Liver (tissue), 9 donors: Measurements from ENCODE around the gene GPI. TPM values are rescaled to one million over a fixed set of nuclear protein-coding genes. Genes with fewer than 3 reads are reported as not detected.
"Not testable (repeated sequence)": the region's sequence is repeated elsewhere in the genome, so short reads cannot be mapped to it uniquely, and the experiment has no call there.

Experiments
- DNase-seq: peaks from one replicate; pipeline ENCODE4 v3.0.0-alpha.2; 2017; ENCODE audit warnings: low spot score
- H3K27ac ChIP-seq, 2 donors: one replicate each; pipeline ENCODE4 v1.7.0; 2013; ENCODE audit warnings: inconsistent platforms in 2 of 2, low read length in 2 of 2, control low read depth in 1 of 2, low read depth in 1 of 2, mild to moderate bottlenecking in 1 of 2
- H3K27me3 ChIP-seq, 4 donors: one replicate each; pipeline versions ENCODE4 v1.6.1 to v1.7.0; 2013; ENCODE audit warnings: low read length in 3 of 4, inconsistent platforms in 1 of 4, mild to moderate bottlenecking in 1 of 4, moderate library complexity in 1 of 4; ENCODE audit not compliant: control insufficient read depth in 4 of 4, insufficient read depth in 4 of 4
- H3K36me3 ChIP-seq, 4 donors: one replicate each; pipeline versions ENCODE4 v1.6.1 to v1.7.0; 2013; ENCODE audit warnings: low read length in 3 of 4, mild to moderate bottlenecking in 3 of 4, low read depth in 1 of 4, moderate library complexity in 1 of 4; ENCODE audit not compliant: control insufficient read depth in 4 of 4, insufficient read depth in 3 of 4
- H3K4me1 ChIP-seq, 4 donors: one replicate each; pipeline versions ENCODE4 v1.6.1 to v1.7.0; 2013; ENCODE audit warnings: low read length in 3 of 4, mild to moderate bottlenecking in 3 of 4, moderate library complexity in 1 of 4; ENCODE audit not compliant: control insufficient read depth in 4 of 4, insufficient read depth in 4 of 4
- H3K4me3 ChIP-seq, 3 donors: one replicate each; pipeline versions ENCODE4 v1.6.1 to v1.7.0; 2013; ENCODE audit warnings: low read length in 3 of 3, control low read depth in 1 of 3, low read depth in 1 of 3, mild to moderate bottlenecking in 1 of 3
- H3K9ac ChIP-seq, 2 donors: one replicate each; pipeline ENCODE4 v1.7.0; 2013; ENCODE audit warnings: low read length in 2 of 2, mild to moderate bottlenecking in 2 of 2, moderate library complexity in 2 of 2, control low read depth in 1 of 2, low read depth in 1 of 2
- H3K9me3 ChIP-seq, 4 donors: one replicate each; pipeline versions ENCODE4 v1.6.1 to v1.7.0; 2013; ENCODE audit warnings: low read length in 3 of 4; ENCODE audit not compliant: control insufficient read depth in 4 of 4
- EGR1 ChIP-seq, 2 donors: IDR thresholded peaks; 2 replicates each; pipeline ENCODE4 v1.6.1; 2016 to 2018; ENCODE audit warnings: antibody characterized with exemption in 2 of 2, low read depth in 2 of 2
- FOXA1 ChIP-seq: IDR thresholded peaks from 2 replicates; pipeline ENCODE4 v1.6.1; 2016; ENCODE audit warnings: antibody characterized with exemption
- FOXA2 ChIP-seq: IDR thresholded peaks from 2 replicates; pipeline ENCODE4 v1.6.1; 2016; ENCODE audit warnings: antibody characterized with exemption
- GABPA ChIP-seq, 2 donors: IDR thresholded peaks in 1 of 2; conservative IDR thresholded peaks in 1 of 2; 2 replicates each; pipeline ENCODE4 v1.6.1; 2016; ENCODE audit warnings: antibody characterized with exemption in 2 of 2, mild to moderate bottlenecking in 1 of 2, moderate library complexity in 1 of 2
- HNF4A ChIP-seq, 2 donors: conservative IDR thresholded peaks; 2 replicates each; pipeline ENCODE4 v1.6.1; 2016; ENCODE audit warnings: antibody characterized with exemption in 2 of 2, mild to moderate bottlenecking in 2 of 2
- HNF4G ChIP-seq: IDR thresholded peaks from 2 replicates; pipeline ENCODE4 v1.6.1; 2016; ENCODE audit warnings: antibody characterized with exemption
- NR2F2 ChIP-seq: IDR thresholded peaks from 2 replicates; pipeline ENCODE4 v1.6.1; 2016; ENCODE audit warnings: antibody characterized with exemption
- RXRA ChIP-seq, 2 donors: IDR thresholded peaks; 2 replicates each; pipeline ENCODE4 v1.6.1; 2017 to 2018; ENCODE audit warnings: antibody characterized with exemption in 2 of 2, mild to moderate bottlenecking in 1 of 2
- SP1 ChIP-seq: IDR thresholded peaks from 2 replicates; pipeline ENCODE4 v1.6.1; 2018; ENCODE audit warnings: antibody characterized with exemption, mild to moderate bottlenecking
- TAF1 ChIP-seq: conservative IDR thresholded peaks from 2 replicates; pipeline ENCODE4 v1.6.1; 2016; ENCODE audit warnings: antibody characterized with exemption, mild to moderate bottlenecking
- YY1 ChIP-seq: IDR thresholded peaks from 2 replicates; pipeline ENCODE4 v1.6.1; 2016; ENCODE audit warnings: antibody characterized with exemption, mild to moderate bottlenecking
- WGBS: extraction: QIAGEN DNeasy Blood & Tissue Kit; methylation state at CpG from one replicate; pipeline ENCODE4 v1.1.7; 2013; 5-methylcytosine and 5-hydroxymethylcytosine counted together
- polyA plus RNA-seq, 2 donors: library from polyadenylated mRNA; stranded (reverse) in 1 of 2; unstranded in 1 of 2; fragments of 200-250 nt in 1 of 2; fragments of >200 nt in 1 of 2; fragmentation: Nextera tagmentation in 1 of 2; extraction: Ambion mirVana in 1 of 2; gene quantifications; one replicate each; pipeline versions ENCODE4 v1.2.1 to v1.2.3, GENCODE V29; 2013 to 2015
- total RNA-seq, 2 donors: library from RNA; depleted of rRNA; stranded (reverse); fragments of >200 nt; gene quantifications; one replicate each; pipeline ENCODE4 v1.2.3, GENCODE V29; 2014
- TF ChIP-seq, protein P1 (sequence below): IDR thresholded peaks from 2 replicates; pipeline ENCODE4 v1.6.1; 2016; ENCODE audit warnings: antibody characterized with exemption
- TF ChIP-seq, protein P2 (sequence below): IDR thresholded peaks from 2 replicates; pipeline ENCODE4 v1.6.1; 2016; ENCODE audit warnings: antibody characterized with exemption, mild to moderate bottlenecking
- TF ChIP-seq, protein P3 (sequence below): IDR thresholded peaks from 2 replicates; pipeline ENCODE4 v1.6.1; 2016; ENCODE audit warnings: antibody characterized with exemption
- TF ChIP-seq, protein P4 (sequence below): fragments of 150-350 bp; IDR thresholded peaks from 2 replicates; pipeline ENCODE4 v1.5.1; 2017; ENCODE audit warnings: improper control_type of control experiment, low read depth, low read length; ENCODE audit not compliant: missing input control
- TF ChIP-seq, protein P5 (sequence below): IDR thresholded peaks from 2 replicates; pipeline ENCODE4 v1.6.1; 2016; ENCODE audit warnings: antibody characterized with exemption
- donor health status: healthy.
- donor health status: healthy.
- donor health status: healthy.
- donor health status: healthy.
- donor health status: healthy.

Gene GPI
- total and polyA plus RNA-seq, 4 donors, result 61.8 to 191 (median 158) TPM

DNA sequence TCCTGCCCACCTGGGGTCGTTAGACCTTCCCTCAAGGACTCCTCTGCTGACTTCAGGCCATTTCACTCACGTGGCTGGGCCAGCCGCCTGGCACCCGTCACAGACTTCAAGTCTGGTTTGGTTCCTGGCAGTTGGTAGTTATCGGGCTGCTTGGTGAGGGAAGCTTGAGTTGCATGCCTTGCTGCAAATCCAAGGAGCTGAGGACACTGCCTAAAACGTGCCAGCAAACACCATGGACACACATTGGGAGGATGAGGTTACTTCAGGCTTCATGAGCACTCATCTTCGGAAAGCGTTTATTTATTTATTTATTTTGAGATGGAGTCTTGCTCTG lies 2.6 kb downstream of the GPI start:
- H3K27ac ChIP-seq, result no peak overlapping the region
- H3K27me3 ChIP-seq, result no peaks in the 10 kb centered on the region
- 89% methylated on average over 8 of the region's 8 CpGs for WGBS
- DNase-seq, result no peak
- no peaks in the 10 kb centered on the region for H3K9me3 ChIP-seq
- TF ChIP-seq GABPA (IDR thresholded peaks at IDR 0.05 in 1 of 2, conservative IDR thresholded peaks at IDR 0.05 in 1 of 2) (no peak), YY1 (no peak)
- TF ChIP-seq, protein P1, sequence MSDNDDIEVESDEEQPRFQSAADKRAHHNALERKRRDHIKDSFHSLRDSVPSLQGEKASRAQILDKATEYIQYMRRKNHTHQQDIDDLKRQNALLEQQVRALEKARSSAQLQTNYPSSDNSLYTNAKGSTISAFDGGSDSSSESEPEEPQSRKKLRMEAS, result no peak
- peaks cover 2 to 15% (median 12%) of the 10 kb centered on the region in 4 donors for H3K36me3 ChIP-seq
- no peak overlapping the region for H3K4me3 ChIP-seq
- H3K9ac ChIP-seq, result no peak overlapping the region
- H3K4me1 ChIP-seq, result peaks cover 11 to 46% (median 27%) of the 10 kb centered on the region in 4 donors

DNA sequence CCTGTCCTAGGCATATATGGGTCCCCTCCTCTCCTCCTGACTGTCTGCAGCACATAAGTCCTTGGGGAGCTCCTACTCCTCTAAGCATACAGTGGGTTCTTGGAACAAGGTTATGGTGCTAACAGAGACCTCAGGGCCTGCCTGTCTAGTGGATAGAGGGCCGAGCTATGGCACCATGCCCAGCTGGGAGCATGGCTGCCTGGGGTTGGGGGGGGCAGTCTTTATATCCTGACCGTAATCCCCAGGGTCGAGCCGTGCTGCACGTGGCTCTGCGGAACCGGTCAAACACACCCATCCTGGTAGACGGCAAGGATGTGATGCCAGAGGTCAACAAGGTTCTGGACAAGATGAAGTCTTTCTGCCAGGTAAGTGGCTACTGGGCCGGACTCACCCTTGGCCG lies 3.3 kb downstream of the GPI start:
- no peak for TF ChIP-seq FOXA2
- Histone ChIP-seq H3K9me3 (no peaks in the 10 kb centered on the region), H3K27ac (peak overlapping the region in 1 of 2 donors; percentile 67), H3K36me3 (peaks cover 2 to 15% (median 12%) of the 10 kb centered on the region in 4 donors), H3K4me3 (no peak overlapping the region), H3K4me1 (peaks cover 11 to 46% (median 27%) of the 10 kb centered on the region in 4 donors), H3K27me3 (no peaks in the 10 kb centered on the region), H3K9ac (no peak overlapping the region)
- WGBS, result 90% methylated on average over 10 of the region's 10 CpGs
- no peak for DNase-seq

DNA sequence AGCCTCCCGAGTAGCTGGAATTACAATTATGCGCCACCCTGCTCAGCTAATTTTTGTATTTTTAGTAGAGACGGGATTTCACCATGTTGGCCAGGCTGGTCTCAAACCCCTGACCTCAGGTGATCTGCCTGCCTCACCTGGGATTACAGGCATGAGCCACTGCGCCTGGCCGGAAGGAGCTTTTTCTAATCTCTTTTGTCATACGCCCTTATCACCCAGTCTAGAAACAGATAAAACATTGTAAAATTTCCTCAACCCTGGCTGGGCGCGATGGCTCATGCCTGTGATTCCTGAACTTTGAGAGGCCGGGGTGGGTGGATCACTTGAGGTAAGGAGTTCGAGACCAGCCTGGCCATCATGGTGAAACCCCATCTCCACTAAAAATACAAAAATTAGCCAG lies 4.2 kb downstream of the GPI start:
- 91% methylated on average over 10 of the region's 10 CpGs for WGBS
- DNase-seq, H3K9ac ChIP-seq, H3K9me3 ChIP-seq, H3K4me3 ChIP-seq, H3K27me3 ChIP-seq: not testable (repeated sequence)
- peaks cover 11 to 46% (median 27%) of the 10 kb centered on the region in 4 donors for H3K4me1 ChIP-seq
- H3K36me3 ChIP-seq, result peaks cover 2 to 19% (median 15%) of the 10 kb centered on the region in 4 donors
- peak overlapping the region; percentile 13 to 67 for H3K27ac ChIP-seq

DNA sequence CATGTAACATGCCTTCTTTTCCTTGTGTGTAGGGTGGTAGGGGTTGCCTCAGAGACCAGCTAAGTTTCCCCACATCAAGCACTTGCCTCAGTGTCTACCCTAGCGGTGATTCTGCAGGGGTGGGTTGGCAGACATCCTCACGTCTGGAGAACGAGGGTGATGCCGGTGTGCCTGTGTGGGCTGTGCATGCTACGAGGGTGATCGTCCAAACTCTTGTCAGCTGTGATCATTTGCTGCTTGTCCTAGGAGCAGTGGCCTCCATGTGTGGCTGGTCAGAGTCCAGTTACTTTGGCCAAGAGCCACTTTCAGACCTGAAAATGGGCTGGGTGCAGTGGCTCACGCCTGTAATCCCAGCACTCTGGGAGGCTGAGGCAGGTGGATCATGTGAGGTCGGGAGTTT lies 5.1 kb downstream of the GPI start:
- no peaks in the 10 kb centered on the region for H3K27me3 ChIP-seq
- peak; percentile 64 for DNase-seq
- H3K27ac ChIP-seq, result peak overlapping the region; percentile 13 to 67
- peaks cover 11 to 42% (median 27%) of the 10 kb centered on the region in 4 donors for H3K4me1 ChIP-seq
- H3K36me3 ChIP-seq, result peaks cover 2 to 24% (median 20%) of the 10 kb centered on the region in 4 donors
- H3K9ac ChIP-seq, result no peak overlapping the region
- WGBS, result 35% methylated on average over 8 of the region's 8 CpGs
- H3K9me3 ChIP-seq, result no peaks in the 10 kb centered on the region
- no peak overlapping the region for H3K4me3 ChIP-seq
- TF ChIP-seq NR2F2 (no peak), FOXA1 (peak; percentile 62), HNF4G (peak; percentile 68), FOXA2 (peak; percentile 80), HNF4A (conservative IDR thresholded peaks at IDR 0.05) (peak; percentile 94 to 98), GABPA (IDR thresholded peaks at IDR 0.05 in 1 of 2, conservative IDR thresholded peaks at IDR 0.05 in 1 of 2) (no peak), TAF1 (no peak), SP1 (peak; percentile 91), RXRA (IDR thresholded peaks at IDR 0.05) (peak; percentile 83 to 96), YY1 (peak; percentile 88), EGR1 (IDR thresholded peaks at IDR 0.05; ENCODE audit: low read depth in 2 of 2) (peak in 1 of 2 donors; percentile 37)
- TF ChIP-seq, protein P2, sequence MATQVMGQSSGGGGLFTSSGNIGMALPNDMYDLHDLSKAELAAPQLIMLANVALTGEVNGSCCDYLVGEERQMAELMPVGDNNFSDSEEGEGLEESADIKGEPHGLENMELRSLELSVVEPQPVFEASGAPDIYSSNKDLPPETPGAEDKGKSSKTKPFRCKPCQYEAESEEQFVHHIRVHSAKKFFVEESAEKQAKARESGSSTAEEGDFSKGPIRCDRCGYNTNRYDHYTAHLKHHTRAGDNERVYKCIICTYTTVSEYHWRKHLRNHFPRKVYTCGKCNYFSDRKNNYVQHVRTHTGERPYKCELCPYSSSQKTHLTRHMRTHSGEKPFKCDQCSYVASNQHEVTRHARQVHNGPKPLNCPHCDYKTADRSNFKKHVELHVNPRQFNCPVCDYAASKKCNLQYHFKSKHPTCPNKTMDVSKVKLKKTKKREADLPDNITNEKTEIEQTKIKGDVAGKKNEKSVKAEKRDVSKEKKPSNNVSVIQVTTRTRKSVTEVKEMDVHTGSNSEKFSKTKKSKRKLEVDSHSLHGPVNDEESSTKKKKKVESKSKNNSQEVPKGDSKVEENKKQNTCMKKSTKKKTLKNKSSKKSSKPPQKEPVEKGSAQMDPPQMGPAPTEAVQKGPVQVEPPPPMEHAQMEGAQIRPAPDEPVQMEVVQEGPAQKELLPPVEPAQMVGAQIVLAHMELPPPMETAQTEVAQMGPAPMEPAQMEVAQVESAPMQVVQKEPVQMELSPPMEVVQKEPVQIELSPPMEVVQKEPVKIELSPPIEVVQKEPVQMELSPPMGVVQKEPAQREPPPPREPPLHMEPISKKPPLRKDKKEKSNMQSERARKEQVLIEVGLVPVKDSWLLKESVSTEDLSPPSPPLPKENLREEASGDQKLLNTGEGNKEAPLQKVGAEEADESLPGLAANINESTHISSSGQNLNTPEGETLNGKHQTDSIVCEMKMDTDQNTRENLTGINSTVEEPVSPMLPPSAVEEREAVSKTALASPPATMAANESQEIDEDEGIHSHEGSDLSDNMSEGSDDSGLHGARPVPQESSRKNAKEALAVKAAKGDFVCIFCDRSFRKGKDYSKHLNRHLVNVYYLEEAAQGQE, result no peak
- TF ChIP-seq, protein P3, sequence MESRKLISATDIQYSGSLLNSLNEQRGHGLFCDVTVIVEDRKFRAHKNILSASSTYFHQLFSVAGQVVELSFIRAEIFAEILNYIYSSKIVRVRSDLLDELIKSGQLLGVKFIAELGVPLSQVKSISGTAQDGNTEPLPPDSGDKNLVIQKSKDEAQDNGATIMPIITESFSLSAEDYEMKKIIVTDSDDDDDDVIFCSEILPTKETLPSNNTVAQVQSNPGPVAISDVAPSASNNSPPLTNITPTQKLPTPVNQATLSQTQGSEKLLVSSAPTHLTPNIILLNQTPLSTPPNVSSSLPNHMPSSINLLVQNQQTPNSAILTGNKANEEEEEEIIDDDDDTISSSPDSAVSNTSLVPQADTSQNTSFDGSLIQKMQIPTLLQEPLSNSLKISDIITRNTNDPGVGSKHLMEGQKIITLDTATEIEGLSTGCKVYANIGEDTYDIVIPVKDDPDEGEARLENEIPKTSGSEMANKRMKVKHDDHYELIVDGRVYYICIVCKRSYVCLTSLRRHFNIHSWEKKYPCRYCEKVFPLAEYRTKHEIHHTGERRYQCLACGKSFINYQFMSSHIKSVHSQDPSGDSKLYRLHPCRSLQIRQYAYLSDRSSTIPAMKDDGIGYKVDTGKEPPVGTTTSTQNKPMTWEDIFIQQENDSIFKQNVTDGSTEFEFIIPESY, result no peak
- TF ChIP-seq, protein P4, sequence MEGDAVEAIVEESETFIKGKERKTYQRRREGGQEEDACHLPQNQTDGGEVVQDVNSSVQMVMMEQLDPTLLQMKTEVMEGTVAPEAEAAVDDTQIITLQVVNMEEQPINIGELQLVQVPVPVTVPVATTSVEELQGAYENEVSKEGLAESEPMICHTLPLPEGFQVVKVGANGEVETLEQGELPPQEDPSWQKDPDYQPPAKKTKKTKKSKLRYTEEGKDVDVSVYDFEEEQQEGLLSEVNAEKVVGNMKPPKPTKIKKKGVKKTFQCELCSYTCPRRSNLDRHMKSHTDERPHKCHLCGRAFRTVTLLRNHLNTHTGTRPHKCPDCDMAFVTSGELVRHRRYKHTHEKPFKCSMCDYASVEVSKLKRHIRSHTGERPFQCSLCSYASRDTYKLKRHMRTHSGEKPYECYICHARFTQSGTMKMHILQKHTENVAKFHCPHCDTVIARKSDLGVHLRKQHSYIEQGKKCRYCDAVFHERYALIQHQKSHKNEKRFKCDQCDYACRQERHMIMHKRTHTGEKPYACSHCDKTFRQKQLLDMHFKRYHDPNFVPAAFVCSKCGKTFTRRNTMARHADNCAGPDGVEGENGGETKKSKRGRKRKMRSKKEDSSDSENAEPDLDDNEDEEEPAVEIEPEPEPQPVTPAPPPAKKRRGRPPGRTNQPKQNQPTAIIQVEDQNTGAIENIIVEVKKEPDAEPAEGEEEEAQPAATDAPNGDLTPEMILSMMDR, result peak; percentile 32
- TF ChIP-seq, protein P1, result peak; percentile 86
- TF ChIP-seq, protein P5, sequence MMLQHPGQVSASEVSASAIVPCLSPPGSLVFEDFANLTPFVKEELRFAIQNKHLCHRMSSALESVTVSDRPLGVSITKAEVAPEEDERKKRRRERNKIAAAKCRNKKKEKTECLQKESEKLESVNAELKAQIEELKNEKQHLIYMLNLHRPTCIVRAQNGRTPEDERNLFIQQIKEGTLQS, result no peak
